Gastroesophageal sphincter (tissue), 3 donors: ENCODE results near the gene MYLK4.

ENCODE experiments used
- CTCF ChIP-seq, 4 experiments: fragments of 200-600 bp in 2 of 4; fragments of 450-650 bp in 2 of 4; sonication (generic) in 1 of 4; IDR thresholded peaks; one replicate each; pipeline ENCODE4 v1.5.1; 2017 to 2019; ENCODE audit warnings: antibody characterized with exemption in 4 of 4, mild to moderate bottlenecking in 2 of 4, moderate library complexity in 2 of 4
- POLR2A ChIP-seq, 2 donors: fragments of 450-650 bp; IDR thresholded peaks; one replicate each; pipeline ENCODE4 v1.6.1; 2017; ENCODE audit warnings: antibody characterized with exemption in 2 of 2, mild to moderate bottlenecking in 2 of 2, moderate library complexity in 1 of 2
- POLR2AphosphoS5 ChIP-seq: sonication (generic); formaldehyde crosslinking; IDR thresholded peaks from one replicate; pipeline ENCODE4 v1.6.1; 2017; ENCODE audit warnings: antibody characterized with exemption

- TF ChIP-seq POLR2AphosphoS5 (no peak), CTCF (IDR thresholded peaks at IDR 0.05) (no peak), POLR2A (IDR thresholded peaks at IDR 0.05) (no peak)
Measured at GRCh38 chr6:2772840-2773239, 22.1 kb upstream of the MYLK4 start.
